Placental pericyte (primary cell): ENCODE data around the gene KRT26. TPM values are rescaled to one million over a fixed set of nuclear protein-coding genes. Genes with fewer than 3 reads are reported as not detected.

Experiments
- total RNA-seq: library from RNA; depleted of rRNA; stranded (reverse); fragments of >200 nt; gene quantifications from 2 replicates; pipeline ENCODE4 v1.2.3, GENCODE V29; 2012

The KRT26 gene, protein sequence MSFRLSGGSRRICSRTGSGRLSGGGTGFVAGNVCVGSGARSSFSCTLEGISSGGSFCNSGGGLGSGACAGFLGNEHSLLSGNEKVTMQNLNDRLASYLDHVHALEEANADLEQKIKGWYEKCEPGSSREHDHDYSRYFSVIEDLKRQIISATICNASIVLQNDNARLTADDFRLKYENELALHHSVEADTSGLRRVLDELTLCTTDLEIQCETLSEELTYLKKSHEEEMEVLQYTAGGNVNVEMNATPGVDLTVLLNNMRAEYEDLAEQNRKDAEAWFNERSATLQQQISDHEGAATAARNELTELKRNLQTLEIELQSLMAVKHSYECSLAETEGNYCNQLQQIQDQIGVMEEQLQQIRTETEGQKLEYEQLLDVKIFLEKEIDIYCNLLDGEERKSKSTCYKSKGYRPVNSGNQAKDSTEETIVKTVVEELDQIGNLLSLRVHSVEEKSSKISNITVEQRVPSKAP
- not detected in 2 replicates for total RNA-seq

DNA sequence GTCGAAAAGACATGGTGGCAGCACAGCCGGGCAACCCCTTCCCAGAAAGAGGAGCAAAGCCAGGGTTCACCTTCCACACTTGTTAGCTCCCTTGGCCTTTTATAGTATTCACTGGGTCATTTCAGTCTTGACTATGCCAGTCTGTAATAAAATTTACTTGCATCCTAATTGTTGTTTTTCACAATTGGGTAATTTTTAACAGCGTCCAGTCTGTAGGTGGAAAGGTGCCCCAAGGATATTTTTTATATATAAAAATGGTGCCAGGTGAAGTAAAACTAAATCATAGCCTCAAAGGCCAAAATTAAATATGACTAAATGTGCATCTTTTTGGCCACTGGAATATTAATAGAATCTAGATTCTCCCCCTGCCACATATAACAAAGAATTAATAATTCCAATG lies at the start of gene KRT26:
TSS of gene KRT26 (minus strand) at position 101 of the 400 bp plus-strand sequence. CDS start at position 13, 88 bp downstream.

DNA sequence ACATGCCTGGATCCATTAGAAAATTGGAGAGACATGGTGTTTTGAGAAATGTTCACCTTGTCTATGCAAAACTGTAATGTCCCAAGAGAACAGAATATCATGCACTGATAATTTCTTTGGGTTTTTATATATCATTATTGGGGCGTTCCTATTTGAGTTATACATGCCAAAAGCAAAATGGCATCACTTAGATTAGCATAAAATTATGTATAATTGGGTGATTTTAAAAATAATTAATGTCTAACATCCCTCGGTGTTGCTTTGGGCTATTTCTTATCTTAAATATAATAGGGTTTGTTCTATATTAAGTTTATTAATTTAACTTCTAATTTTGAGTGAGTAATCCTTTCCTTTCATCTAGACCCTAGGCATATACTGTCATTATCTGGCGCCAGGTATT lies 27.9 kb upstream of the KRT26 start, which contains the start of gene KRT28:
TSS of gene KRT28 (minus strand) at position 101 of the 400 bp plus-strand sequence. CDS start at position 35, 66 bp downstream.

GRCh38 chr17:40782450-40782849 lies 10.4 kb upstream of the KRT26 start, which contains the start of gene KRT27:
Gene KRT27 (minus strand): TSS chr17:40782550. CDS start chr17:40782493, 57 bp downstream.

GRCh38 chr17:40755231-40755630 lies 16.8 kb downstream of the KRT26 start, which contains the start of gene KRT25:
Gene KRT25 (minus strand): TSS chr17:40755331. CDS start chr17:40755271, 60 bp downstream.

Other genes starting within 250 kb of the KRT26 start
- gene CCR7, start 206.7 kb downstream of the KRT26 start, total RNA-seq = under 0.01 TPM in 1 of 2 replicates, not detected in the other
- 86.0 and 89.0 TPM in 2 replicates for gene SMARCE1, start 124.4 kb downstream of the KRT26 start, total RNA-seq
- gene KRT222, start 107.0 kb downstream of the KRT26 start, total RNA-seq = not detected in 2 replicates
- gene KRT24, start 68.4 kb downstream of the KRT26 start, total RNA-seq = 0.14 TPM in 1 of 2 replicates, not detected in the other
- gene KRT25, start 16.9 kb downstream of the KRT26 start, total RNA-seq = not detected in 2 replicates
- not detected in 2 replicates for gene KRT27, start 10.3 kb upstream of the KRT26 start, total RNA-seq
- gene KRT28, start 27.8 kb upstream of the KRT26 start, total RNA-seq = not detected in 2 replicates
- gene KRT10, start 50.4 kb upstream of the KRT26 start, total RNA-seq = 3.1 and 3.5 TPM in 2 replicates
- 0.43 TPM in 1 of 2 replicates, not detected in the other for gene KRT12, start 95.0 kb upstream of the KRT26 start, total RNA-seq
- gene KRT20, start 113.0 kb upstream of the KRT26 start, total RNA-seq = not detected in 2 replicates
- 0.22 TPM in 1 of 2 replicates, not detected in the other for gene KRT23, start 165.4 kb upstream of the KRT26 start, total RNA-seq
- 0.43 TPM in 1 of 2 replicates, not detected in the other for gene KRT39, start 194.7 kb upstream of the KRT26 start, total RNA-seq
- 0.14 TPM in 1 of 2 replicates, not detected in the other for gene KRT40, start 212.1 kb upstream of the KRT26 start, total RNA-seq
- not detected in 2 replicates for gene KRTAP3-3, start 222.0 kb upstream of the KRT26 start, total RNA-seq
- gene KRTAP3-2, start 227.7 kb upstream of the KRT26 start, total RNA-seq = not detected in 2 replicates
- gene KRTAP3-1, start 236.9 kb upstream of the KRT26 start, total RNA-seq = not detected in 2 replicates